ENCODE data around the gene PDGFA.

DNA sequence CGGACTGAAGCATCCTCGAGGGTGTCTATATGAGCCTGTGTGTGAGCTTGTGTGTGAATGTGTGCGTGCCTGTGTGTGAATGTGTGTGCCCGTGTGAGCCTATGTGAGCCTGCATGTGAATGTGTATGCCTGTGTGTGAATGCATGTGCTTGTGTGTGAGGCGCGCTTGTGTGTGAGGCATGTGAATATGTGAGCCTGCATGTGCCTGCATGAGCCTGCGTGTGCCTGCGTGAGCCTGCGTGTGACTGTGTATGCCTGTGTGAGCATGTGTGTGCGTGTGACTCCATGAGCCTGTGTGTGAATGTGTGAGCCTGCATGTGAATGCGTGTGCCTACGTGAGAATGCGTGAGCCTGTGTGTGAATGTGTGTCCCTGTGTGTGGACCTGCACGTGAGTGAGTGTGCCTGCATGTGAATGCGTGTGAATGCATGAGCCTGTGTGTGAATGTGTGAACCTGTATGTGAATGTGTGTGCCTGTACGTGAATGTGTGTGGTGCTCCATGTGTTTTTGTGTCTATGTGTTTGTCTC, 33.4 kb downstream of the PDGFA start:
- TF ChIP-seq, protein P1, sequence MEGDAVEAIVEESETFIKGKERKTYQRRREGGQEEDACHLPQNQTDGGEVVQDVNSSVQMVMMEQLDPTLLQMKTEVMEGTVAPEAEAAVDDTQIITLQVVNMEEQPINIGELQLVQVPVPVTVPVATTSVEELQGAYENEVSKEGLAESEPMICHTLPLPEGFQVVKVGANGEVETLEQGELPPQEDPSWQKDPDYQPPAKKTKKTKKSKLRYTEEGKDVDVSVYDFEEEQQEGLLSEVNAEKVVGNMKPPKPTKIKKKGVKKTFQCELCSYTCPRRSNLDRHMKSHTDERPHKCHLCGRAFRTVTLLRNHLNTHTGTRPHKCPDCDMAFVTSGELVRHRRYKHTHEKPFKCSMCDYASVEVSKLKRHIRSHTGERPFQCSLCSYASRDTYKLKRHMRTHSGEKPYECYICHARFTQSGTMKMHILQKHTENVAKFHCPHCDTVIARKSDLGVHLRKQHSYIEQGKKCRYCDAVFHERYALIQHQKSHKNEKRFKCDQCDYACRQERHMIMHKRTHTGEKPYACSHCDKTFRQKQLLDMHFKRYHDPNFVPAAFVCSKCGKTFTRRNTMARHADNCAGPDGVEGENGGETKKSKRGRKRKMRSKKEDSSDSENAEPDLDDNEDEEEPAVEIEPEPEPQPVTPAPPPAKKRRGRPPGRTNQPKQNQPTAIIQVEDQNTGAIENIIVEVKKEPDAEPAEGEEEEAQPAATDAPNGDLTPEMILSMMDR (IDR thresholded peaks at IDR 0.05), result no peak
- TF ChIP-seq POLR2A (IDR thresholded peaks at IDR 0.05), result no peak
